ENCODE measurements around the gene ARHGAP10.

- TF ChIP-seq CTCF (IDR thresholded peaks at IDR 0.05): no peak
- TF ChIP-seq POLR2A (IDR thresholded peaks at IDR 0.05): no peak
Measured at GRCh38 chr4:147944670-147945260, 212.9 kb downstream of the ARHGAP10 start.

All from Peyer's patch (tissue), 4 donors.